Measurements from ENCODE around the gene POTEJ. TPM values are rescaled to one million over a fixed set of nuclear protein-coding genes. Genes with fewer than 3 reads are reported as not detected.
"Not testable (repeated sequence)": the region's sequence is repeated elsewhere in the genome, so short reads cannot be mapped to it uniquely, and the experiment has no call there.

POTEJ gene
- total RNA-seq, 4 donors from 2014 or later = not detected

- in situ Hi-C loops (cut with MboI; ENCODE audit: low sequenced_read_pairs in 4 of 4); H3K9me3 ChIP-seq; DNase-seq; ATAC-seq; H3K36me3 ChIP-seq; H3K4me3 ChIP-seq; H3K4me1 ChIP-seq; H3K27ac ChIP-seq; intact Hi-C loops (cut with DNase I; ENCODE audit: low total_unique reads); H3K27me3 ChIP-seq: not testable (repeated sequence)
Observed at GRCh38 chr2:130590170-130590841, 20.9 kb upstream of the POTEJ start.

GRCh38 chr2:130590842-130591359 is 20.3 kb upstream of the POTEJ start:
- H3K4me3 ChIP-seq; DNase-seq; ATAC-seq; H3K9me3 ChIP-seq; H3K27ac ChIP-seq; H3K27me3 ChIP-seq; H3K36me3 ChIP-seq; H3K4me1 ChIP-seq; in situ Hi-C loops (cut with MboI; ENCODE audit: low sequenced_read_pairs in 4 of 4); intact Hi-C loops (cut with DNase I; ENCODE audit: low total_unique reads): not testable (repeated sequence)

- H3K4me3 ChIP-seq; H3K36me3 ChIP-seq; ATAC-seq; H3K27ac ChIP-seq; H3K27me3 ChIP-seq; intact Hi-C loops (cut with DNase I; ENCODE audit: low total_unique reads); in situ Hi-C loops (cut with MboI; ENCODE audit: low sequenced_read_pairs in 4 of 4); H3K9me3 ChIP-seq; DNase-seq; H3K4me1 ChIP-seq: not testable (repeated sequence)
Observed at GRCh38 chr2:130592791-130593414, 18.3 kb upstream of the POTEJ start.

GRCh38 chr2:130594011-130594410 is 17.2 kb upstream of the POTEJ start:
- H3K27me3 ChIP-seq; H3K4me3 ChIP-seq; intact Hi-C loops (cut with DNase I; ENCODE audit: low total_unique reads); ATAC-seq; H3K27ac ChIP-seq; H3K36me3 ChIP-seq; in situ Hi-C loops (cut with MboI; ENCODE audit: low sequenced_read_pairs in 4 of 4); H3K9me3 ChIP-seq; H3K4me1 ChIP-seq; DNase-seq: not testable (repeated sequence)

- H3K27ac ChIP-seq; intact Hi-C loops (cut with DNase I; ENCODE audit: low total_unique reads); H3K4me1 ChIP-seq; H3K9me3 ChIP-seq; H3K36me3 ChIP-seq; H3K4me3 ChIP-seq; H3K27me3 ChIP-seq; ATAC-seq; DNase-seq; in situ Hi-C loops (cut with MboI; ENCODE audit: low sequenced_read_pairs in 4 of 4): not testable (repeated sequence)
Observed at GRCh38 chr2:130596757-130597156, 14.5 kb upstream of the POTEJ start.

- intact Hi-C loops (cut with DNase I; ENCODE audit: low total_unique reads); ATAC-seq; H3K36me3 ChIP-seq; H3K4me1 ChIP-seq; in situ Hi-C loops (cut with MboI; ENCODE audit: low sequenced_read_pairs in 4 of 4); H3K4me3 ChIP-seq; DNase-seq; H3K27me3 ChIP-seq; H3K27ac ChIP-seq; H3K9me3 ChIP-seq: not testable (repeated sequence)
Observed at GRCh38 chr2:130597994-130598393, 13.2 kb upstream of the POTEJ start.

GRCh38 chr2:130598463-130598862 is 12.8 kb upstream of the POTEJ start:
- DNase-seq; in situ Hi-C loops (cut with MboI; ENCODE audit: low sequenced_read_pairs in 4 of 4); H3K27ac ChIP-seq; H3K9me3 ChIP-seq; H3K4me3 ChIP-seq; intact Hi-C loops (cut with DNase I; ENCODE audit: low total_unique reads); ATAC-seq; H3K4me1 ChIP-seq; H3K27me3 ChIP-seq; H3K36me3 ChIP-seq: not testable (repeated sequence)

- H3K27me3 ChIP-seq; H3K4me1 ChIP-seq; H3K27ac ChIP-seq; in situ Hi-C loops (cut with MboI; ENCODE audit: low sequenced_read_pairs in 4 of 4); DNase-seq; H3K9me3 ChIP-seq; ATAC-seq; H3K4me3 ChIP-seq; H3K36me3 ChIP-seq; intact Hi-C loops (cut with DNase I; ENCODE audit: low total_unique reads): not testable (repeated sequence)
Observed at GRCh38 chr2:130599393-130599792, 11.8 kb upstream of the POTEJ start, which contains the start of gene CFC1. CFC1 (minus strand) TSS chr2:130599575; CDS start chr2:130599287, 288 bp downstream.

GRCh38 chr2:130599926-130600325 is 11.3 kb upstream of the POTEJ start:
- in situ Hi-C loops (cut with MboI; ENCODE audit: low sequenced_read_pairs in 4 of 4); H3K4me3 ChIP-seq; intact Hi-C loops (cut with DNase I; ENCODE audit: low total_unique reads); H3K9me3 ChIP-seq; H3K4me1 ChIP-seq; DNase-seq; H3K27ac ChIP-seq; ATAC-seq; H3K27me3 ChIP-seq; H3K36me3 ChIP-seq: not testable (repeated sequence)

GRCh38 chr2:130601648-130602302 is 9.5 kb upstream of the POTEJ start:
- DNase-seq; H3K4me1 ChIP-seq; H3K27ac ChIP-seq; intact Hi-C loops (cut with DNase I; ENCODE audit: low total_unique reads); in situ Hi-C loops (cut with MboI; ENCODE audit: low sequenced_read_pairs in 4 of 4); H3K36me3 ChIP-seq; ATAC-seq; H3K27me3 ChIP-seq; H3K9me3 ChIP-seq; H3K4me3 ChIP-seq: not testable (repeated sequence)

GRCh38 chr2:130608276-130609001 is 2.8 kb upstream of the POTEJ start:
- H3K9me3 ChIP-seq; H3K36me3 ChIP-seq; ATAC-seq; H3K27me3 ChIP-seq; DNase-seq; intact Hi-C loops (cut with DNase I; ENCODE audit: low total_unique reads); in situ Hi-C loops (cut with MboI; ENCODE audit: low sequenced_read_pairs in 4 of 4); H3K27ac ChIP-seq; H3K4me3 ChIP-seq; H3K4me1 ChIP-seq: not testable (repeated sequence)

Measured in gastrocnemius medialis (tissue), 4 donors.